HEK293 (cell line): ENCODE measurements around the gene ARID3A.

ENCODE experiments used
- ATF2 ChIP-seq: fragments of 450-650 bp; formaldehyde crosslinking; IDR thresholded peaks from 2 replicates; pipeline ENCODE4 v1.5.1; 2016; ENCODE audit warnings: missing biosample characterization, missing genetic modification characterization, low read depth
- BCL11A ChIP-seq: fragments of 450-650 bp; formaldehyde crosslinking; IDR thresholded peaks from 2 replicates; pipeline ENCODE4 v1.5.1; 2016; ENCODE audit warnings: low read depth, missing biosample characterization, missing genetic modification characterization
- CTCF ChIP-seq: fragments of 450-650 bp; formaldehyde crosslinking; IDR thresholded peaks from 2 replicates; pipeline ENCODE4 v1.5.1; 2016; ENCODE audit warnings: missing biosample characterization, missing genetic modification characterization
- HOXA7 ChIP-seq: sonication (generic); formaldehyde crosslinking; IDR thresholded peaks from 2 replicates; pipeline ENCODE4 v1.8.1; 2022; ENCODE audit warnings: missing genetic modification reagents, borderline replicate concordance
- KLF7 ChIP-seq: fragments of 450-650 bp; formaldehyde crosslinking; IDR thresholded peaks from 2 replicates; pipeline ENCODE4 v1.5.1; 2016; ENCODE audit warnings: missing biosample characterization, missing genetic modification characterization, borderline replicate concordance
- KLF9 ChIP-seq: fragments of 450-650 bp; formaldehyde crosslinking; IDR thresholded peaks from 2 replicates; pipeline ENCODE4 v1.5.1; 2016; ENCODE audit warnings: missing biosample characterization, missing genetic modification characterization, low read depth
- OSR2 ChIP-seq: fragments of 450-650 bp; formaldehyde crosslinking; IDR thresholded peaks from 2 replicates; pipeline ENCODE4 v1.5.1; 2016; ENCODE audit warnings: missing biosample characterization, missing genetic modification characterization
- PRDM6 ChIP-seq: fragments of 450-650 bp; formaldehyde crosslinking; IDR thresholded peaks from 2 replicates; pipeline ENCODE4 v1.5.1; 2017; ENCODE audit warnings: missing biosample characterization, missing genetic modification characterization
- RBAK ChIP-seq: fragments of 450-650 bp; formaldehyde crosslinking; IDR thresholded peaks from 2 replicates; pipeline ENCODE4 v1.5.1; 2016; ENCODE audit warnings: missing biosample characterization, missing genetic modification characterization
- SALL2 ChIP-seq: fragments of 450-650 bp; formaldehyde crosslinking; IDR thresholded peaks from 2 replicates; pipeline ENCODE4 v1.5.0; 2017; ENCODE audit warnings: missing biosample characterization, mild to moderate bottlenecking, missing genetic modification characterization, borderline replicate concordance
- WT1 ChIP-seq: fragments of 450-650 bp; formaldehyde crosslinking; IDR thresholded peaks from 2 replicates; pipeline ENCODE4 v1.5.1; 2016; ENCODE audit warnings: missing biosample characterization, missing genetic modification characterization
- ZEB2 ChIP-seq: fragments of 450-650 bp; formaldehyde crosslinking; IDR thresholded peaks from 2 replicates; pipeline ENCODE4 v1.5.1; 2016; ENCODE audit warnings: missing biosample characterization, missing genetic modification characterization
- ZNF174 ChIP-seq: fragments of 450-650 bp; formaldehyde crosslinking; IDR thresholded peaks from 2 replicates; pipeline ENCODE4 v1.5.0; 2017; ENCODE audit warnings: missing biosample characterization, mild to moderate bottlenecking, missing genetic modification characterization
- ZNF280D ChIP-seq: fragments of 450-650 bp; formaldehyde crosslinking; IDR thresholded peaks from 2 replicates; pipeline ENCODE4 v1.5.1; 2016; ENCODE audit warnings: missing biosample characterization, missing genetic modification characterization
- ZNF398 ChIP-seq: fragments of 450-650 bp; formaldehyde crosslinking; IDR thresholded peaks from 2 replicates; pipeline ENCODE4 v1.5.1; 2017; ENCODE audit warnings: missing biosample characterization, missing genetic modification characterization
- ZNF585B ChIP-seq: fragments of 450-650 bp; formaldehyde crosslinking; IDR thresholded peaks from 2 replicates; pipeline ENCODE4 v1.5.1; 2016; ENCODE audit warnings: missing biosample characterization, missing genetic modification characterization
- ZNF600 ChIP-seq: fragments of 450-650 bp; formaldehyde crosslinking; IDR thresholded peaks from 2 replicates; pipeline ENCODE4 v1.5.1; 2016; ENCODE audit warnings: missing biosample characterization, missing genetic modification characterization
- ZNF670 ChIP-seq: fragments of 450-650 bp; formaldehyde crosslinking; IDR thresholded peaks from 2 replicates; pipeline ENCODE4 v1.5.1; 2016; ENCODE audit warnings: missing biosample characterization, missing genetic modification characterization, low read depth
- ZSCAN30 ChIP-seq: fragments of 450-650 bp; IDR thresholded peaks from 2 replicates; pipeline ENCODE4 v1.5.1; 2018; ENCODE audit warnings: missing biosample characterization, mild to moderate bottlenecking, missing genetic modification characterization, moderate library complexity

The ARID3A gene

GRCh38 chr19:991174-991931 is 65.5 kb downstream of the ARID3A start (continued):
- TF ChIP-seq ZNF600 (tag by site-specific recombination) (peak; percentile 40; the same call in 1 of the 2 replicates), ZNF280D (no peak), RBAK (tag by site-specific recombination) (no peak), BCL11A (tag by site-specific recombination) (peak; percentile 39; the same call in 1 of the 2 replicates), ZNF585B (tag by site-specific recombination) (no peak), KLF9 (tag by site-specific recombination) (peak; percentile 43; the same call in 1 of the 2 replicates), PRDM6 (tag by site-specific recombination) (no peak), ZNF174 (tag by site-specific recombination) (no peak), ZEB2 (tag by site-specific recombination) (no peak), ZNF398 (tag by site-specific recombination) (no peak), KLF7 (tag by site-specific recombination) (no peak), ZNF670 (tag by site-specific recombination) (no peak), CTCF (no peak), ZSCAN30 (tag by site-specific recombination) (no peak), OSR2 (tag by site-specific recombination) (no peak), SALL2 (tag by site-specific recombination) (no peak), ATF2 (no peak), WT1 (no peak), HOXA7 (CRISPR knock-in tag) (no peak)
- TF ChIP-seq, all 188 proteins: peak for 6
